IMR-90 (cell line): ENCODE results near the gene DCHS1. TPM values are rescaled to one million over a fixed set of nuclear protein-coding genes. Genes with fewer than 3 reads are reported as not detected.
A peak's percentile ranks its signal among the peaks of the same experiment; 100 is the strongest.

Experiments used
- ATAC-seq: fragments of 200-7000 bp; cut with Tn5 transposase; 2 replicates; pipeline ENCODE4 v1.9.1; 2020; ENCODE audit warnings: low read depth, mild to moderate bottlenecking, moderate library complexity
- BruUV-seq: library from RNA; stranded (reverse); fragments of 400-500 nt; replicated peaks from 2 replicates; lab custom pipeline; 2021; lab: Mats Ljungman, UMichigan
- CTCF ChIA-PET: fragments of 300-600 bp; formaldehyde crosslinking; extraction: SDS; loops from one replicate; lab custom pipeline; 2021; ENCODE audit warnings: antibody characterized with exemption; lab: Yijun Ruan, JAX
- POLR2A ChIA-PET: fragments of 300-600 bp; sonication (Branson Sonifier 250); formaldehyde crosslinking; loops from one replicate; lab custom pipeline; 2022; ENCODE audit warnings: antibody characterized with exemption; ENCODE audit not compliant: unreplicated experiment; lab: Charles Lee
- DNase-seq: peaks from one replicate; pipeline ENCODE4 v3.0.0; 2013
- H2AFZ ChIP-seq: replicated peaks from 2 replicates; pipeline ENCODE3; 2013; ENCODE audit warnings: low read length, mild to moderate bottlenecking; ENCODE audit not compliant: poor library complexity
- H2AK5ac ChIP-seq: 2 replicates; pipeline ENCODE4 v1.6.1; 2013; ENCODE audit warnings: low read depth, low read length, inconsistent platforms
- H2AK9ac ChIP-seq: replicated peaks from 2 replicates; pipeline ENCODE3; 2013; ENCODE audit warnings: mild to moderate bottlenecking, low read depth, low read length, moderate library complexity; ENCODE audit not compliant: poor library complexity
- H2BK120ac ChIP-seq: 2 replicates; pipeline ENCODE4 v1.6.1; 2013; ENCODE audit warnings: low read depth, low read length, inconsistent platforms
- H2BK15ac ChIP-seq: 3 replicates; pipeline ENCODE4 v1.6.1; 2013; ENCODE audit warnings: low read depth, low read length, inconsistent platforms
- H2BK20ac ChIP-seq: 2 replicates; pipeline ENCODE4 v1.6.1; 2013; ENCODE audit warnings: low read depth, mild to moderate bottlenecking, inconsistent platforms, low read length, moderate library complexity
- H2BK5ac ChIP-seq: 2 replicates; pipeline ENCODE4 v1.6.1; 2013; ENCODE audit warnings: mild to moderate bottlenecking, low read depth, low read length, inconsistent platforms; ENCODE audit not compliant: poor library complexity, severe bottlenecking
- H3K14ac ChIP-seq: replicated peaks from 2 replicates; pipeline ENCODE4 v1.6.1; 2013; ENCODE audit warnings: low read depth, low read length, inconsistent platforms
- H3K18ac ChIP-seq: 2 replicates; pipeline ENCODE4 v1.6.1; 2013; ENCODE audit warnings: low read depth, low read length, control low read depth
- H3K23ac ChIP-seq: 2 replicates; pipeline ENCODE4 v1.6.1; 2013; ENCODE audit warnings: low read depth, low read length, inconsistent platforms
- H3K27ac ChIP-seq: 2 replicates; pipeline ENCODE4 v1.5.1; 2013; ENCODE audit warnings: mild to moderate bottlenecking, control low read depth, low read length; ENCODE audit not compliant: insufficient read depth
- H3K27me3 ChIP-seq: 2 replicates; pipeline ENCODE4 v1.6.1; 2013; ENCODE audit warnings: low read length; ENCODE audit not compliant: control insufficient read depth, insufficient read depth
- H3K36me3 ChIP-seq: 2 replicates; pipeline ENCODE4 v1.6.1; 2013; ENCODE audit warnings: low read length, mixed read lengths; ENCODE audit not compliant: control insufficient read depth, insufficient read depth
- H3K4ac ChIP-seq: 2 replicates; pipeline ENCODE4 v1.6.1; 2013; ENCODE audit warnings: low read depth, low read length, inconsistent platforms
- H3K4me1 ChIP-seq: 2 replicates; pipeline ENCODE4 v1.6.1; 2013; ENCODE audit warnings: low read length, mixed read lengths; ENCODE audit not compliant: control insufficient read depth, insufficient read depth
- H3K4me2 ChIP-seq: 2 replicates; pipeline ENCODE4 v1.6.1; 2013; ENCODE audit warnings: low read depth, mild to moderate bottlenecking, control low read depth, low read length, moderate library complexity
- H3K4me3 ChIP-seq: 2 replicates; pipeline ENCODE4 v1.5.1; 2013; ENCODE audit warnings: low read depth, mild to moderate bottlenecking, control low read depth, low read length, moderate library complexity; ENCODE audit not compliant: insufficient read depth
- H3K56ac ChIP-seq: 2 replicates; pipeline ENCODE4 v1.6.1; 2013; ENCODE audit warnings: low read length, inconsistent platforms; ENCODE audit not compliant: insufficient read depth; ENCODE audit errors: extremely low read depth
- H3K79me1 ChIP-seq, 2 experiments: 2 replicates each; pipeline ENCODE4 v1.6.1; 2013; ENCODE audit warnings: low read length in 2 of 2, inconsistent platforms in 1 of 2, low read depth in 1 of 2
- H3K9ac ChIP-seq: 2 replicates; pipeline ENCODE4 v1.6.1; 2013; ENCODE audit warnings: low read depth, low read length, control low read depth
- H3K9me1 ChIP-seq: 2 replicates; pipeline ENCODE4 v1.6.1; 2013; ENCODE audit warnings: low read length, inconsistent platforms; ENCODE audit not compliant: insufficient read depth
- H3K9me3 ChIP-seq: 2 replicates; pipeline ENCODE4 v1.6.1; 2013; ENCODE audit warnings: low read length; ENCODE audit not compliant: control insufficient read depth, insufficient read depth
- H4K20me1 ChIP-seq: 2 replicates; pipeline ENCODE4 v1.6.1; 2013; ENCODE audit warnings: low read length, inconsistent platforms; ENCODE audit not compliant: insufficient read depth
- H4K5ac ChIP-seq: 2 replicates; pipeline ENCODE4 v1.6.1; 2013; ENCODE audit warnings: mild to moderate bottlenecking, low read depth, low read length, control low read depth
- H4K8ac ChIP-seq, 2 experiments: 2 replicates each; pipeline ENCODE4 v1.6.1; 2013; ENCODE audit warnings: low read depth in 2 of 2, low read length in 2 of 2, control low read depth in 1 of 2, inconsistent platforms in 1 of 2
- H4K91ac ChIP-seq: 2 replicates; pipeline ENCODE4 v1.6.1; 2013; ENCODE audit warnings: low read depth, low read length, inconsistent platforms; ENCODE audit not compliant: insufficient read depth
- ELK1 ChIP-seq: fragments of 150-350 bp; IDR thresholded peaks from 2 replicates; pipeline ENCODE4 v1.6.1; 2016; ENCODE audit warnings: low read depth, mild to moderate bottlenecking, low read length, moderate library complexity, borderline replicate concordance
- FOS ChIP-seq: fragments of 150-350 bp; IDR thresholded peaks from 2 replicates; pipeline ENCODE4 v1.6.1; 2016; ENCODE audit warnings: low read depth, low read length
- RCOR1 ChIP-seq: IDR thresholded peaks from 2 replicates; pipeline ENCODE4 v1.6.1; 2012; ENCODE audit warnings: mild to moderate bottlenecking, low read length, improper control_type of control experiment; ENCODE audit not compliant: insufficient replicate concordance
- WGBS, 2 experiments: methylation state at CpG; one replicate each; pipeline versions ENCODE4 v1.1.5 to v1.1.7; 2013; ENCODE audit warnings: missing lambda C conversion rate in 2 of 2; ENCODE audit not compliant: insufficient read length in 1 of 2; ENCODE audit errors: extremely low coverage in 2 of 2; 5-methylcytosine and 5-hydroxymethylcytosine counted together
- dilution Hi-C: fragments of 300-500 bp; cut with HindIII; formaldehyde crosslinking; loops from one replicate; pipeline ENCODE4 v1.14.3; 2018; ENCODE audit warnings: low sequenced_read_pairs; ENCODE audit not compliant: unreplicated experiment
- in situ Hi-C: fragments of 300-500 bp; cut with MboI; formaldehyde crosslinking; loops from 3 replicates; pipeline ENCODE4 v1.14.3; 2019; ENCODE audit warnings: low sequenced_read_pairs, inconsistent platforms, mixed read lengths
- intact Hi-C: fragments of 100-400 bp; cut with micrococcal nuclease; formaldehyde crosslinking; loops from 2 replicates; pipeline ENCODE4 v1.10.0; 2022
- polyA plus RNA-seq, 3 experiments: library from polyadenylated mRNA; depleted of rRNA; stranded (reverse); fragments of >200 nt; gene quantifications; 2 replicates each; pipeline ENCODE4 v1.2.3, GENCODE V29; 2012; ENCODE audit warnings: low replicate concordance in 1 of 3
- total RNA-seq: library from RNA; depleted of rRNA; stranded (reverse); fragments of >200 nt; gene quantifications from 2 replicates; pipeline ENCODE4 v1.2.3, GENCODE V29; 2012

The DCHS1 gene
- total and polyA plus RNA-seq, 2 of the 4 experiments (the other 2 are of a cell fraction) = 1.4 to 3.3 TPM

- TF ChIP-seq ELK1 (no peak), RCOR1 (no peak), FOS (no peak)
- intact Hi-C loops = no loop called here
- Histone ChIP-seq H4K91ac (no peak overlapping the region), H3K4me1 (peaks cover 2% of the 10 kb centered on the region; the same call in 1 of the 2 replicates), H2AFZ (no peak overlapping the region), H3K9ac (no peak overlapping the region), H4K8ac (no peak overlapping the region), H2BK5ac (no peak overlapping the region), H2BK15ac (no peak overlapping the region), H3K27me3 (no peaks in the 10 kb centered on the region), H3K36me3 (no peaks in the 10 kb centered on the region), H3K23ac (no peak overlapping the region), H3K9me1 (0 out of 2 replicates have a peak, but pooled peaks cover 6% of the 10 kb centered on the region), H4K5ac (no peak overlapping the region), H3K14ac (no peak overlapping the region), H3K4me2 (no peak overlapping the region), H4K20me1 (no peaks in the 10 kb centered on the region), H2AK5ac (no peak overlapping the region), H3K4ac (no peak overlapping the region), H3K18ac (no peak overlapping the region), H2AK9ac (no peak overlapping the region), H3K4me3 (no peak overlapping the region), H3K56ac (no peak overlapping the region), H3K9me3 (no peaks in the 10 kb centered on the region), H2BK20ac (no peak overlapping the region), H3K27ac (no peak overlapping the region), H3K79me1 (no peaks in the 10 kb centered on the region), H2BK120ac (no peak overlapping the region)
- ATAC-seq (peak; percentile 53; the same call in 1 of the 2 replicates), DNase-seq (peak; percentile 16)
- ChIA-PET POLR2A (no interaction called here), CTCF (interaction anchor here (0.8 kb wide), 1 partner anchor 10 kb away, joined by 3 read pairs; no protein-coding TSS in a partner anchor)
- BruUV-seq = no TSS peak
- dilution Hi-C loops = no loop called here
- no CpG with 5 or more reads among the region's 1 CpG for WGBS, 2 experiments
- in situ Hi-C loops = no loop called here
Measured at GRCh38 chr11:6664551-6664950, 8.9 kb upstream of the DCHS1 start.
